Stimulated activated CD8-positive, alpha-beta memory T cell treated with anti-CD3 and anti-CD28 coated beads, Interleukin-15, amount 100 ng/mL, for 1 hour (primary cell): ENCODE data around the gene AQP9.

Experiments
- DNase-seq: peaks from one replicate; pipeline ENCODE4 v3.0.0-alpha.2; 2020; ENCODE audit warnings: low read depth

Gene AQP9

DNA sequence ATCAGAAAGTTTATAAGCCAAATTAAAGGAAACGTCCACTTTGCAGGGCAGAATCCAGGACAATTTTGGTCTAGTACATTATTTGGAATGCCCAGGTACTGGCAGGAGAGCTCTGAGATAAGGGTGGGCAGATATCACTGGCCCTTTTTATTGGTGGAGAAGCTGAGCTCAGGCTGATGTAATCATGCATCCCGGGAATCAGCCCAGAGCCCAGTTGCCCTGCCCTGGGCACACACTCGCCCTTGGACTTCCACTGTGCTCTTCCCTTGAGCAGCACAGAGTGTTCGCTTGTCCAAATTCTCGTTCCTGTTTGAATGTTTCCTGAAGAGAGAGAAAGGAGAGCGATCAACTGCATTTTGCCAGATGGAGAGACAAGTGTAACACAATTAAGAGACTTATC, 3.7 kb downstream of the AQP9 start:
- no peak for DNase-seq

DNA sequence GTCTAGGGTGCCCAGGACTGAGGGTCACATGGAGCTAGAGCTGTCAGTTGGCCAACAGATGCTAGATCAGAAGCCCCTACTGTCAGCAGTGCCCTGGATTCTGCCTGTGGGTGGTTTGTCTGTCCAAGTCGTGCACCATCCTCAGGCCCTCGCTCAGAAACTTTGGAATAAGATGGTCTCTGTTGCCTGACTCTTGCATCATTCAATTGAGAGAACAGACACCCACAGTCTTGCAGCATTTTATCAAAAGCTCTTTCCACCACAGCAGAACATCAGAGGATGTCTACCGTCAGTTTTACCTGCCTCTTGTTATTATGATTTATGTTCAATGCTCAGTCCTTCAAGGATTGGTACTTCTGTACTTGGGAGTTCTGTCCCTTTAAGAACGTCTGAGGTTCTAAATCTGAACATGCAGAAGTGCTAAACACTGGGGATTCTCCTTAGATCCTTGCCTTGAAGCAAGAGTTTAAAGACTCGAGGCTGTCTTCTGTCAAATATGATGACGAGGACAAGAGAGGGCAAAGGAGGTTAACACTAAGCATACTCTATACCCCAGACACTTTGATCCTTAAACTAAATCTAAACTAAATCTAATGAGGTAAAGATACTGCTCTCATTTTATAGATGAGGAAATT, 4.8 kb downstream of the AQP9 start:
- no peak for DNase-seq

DNA sequence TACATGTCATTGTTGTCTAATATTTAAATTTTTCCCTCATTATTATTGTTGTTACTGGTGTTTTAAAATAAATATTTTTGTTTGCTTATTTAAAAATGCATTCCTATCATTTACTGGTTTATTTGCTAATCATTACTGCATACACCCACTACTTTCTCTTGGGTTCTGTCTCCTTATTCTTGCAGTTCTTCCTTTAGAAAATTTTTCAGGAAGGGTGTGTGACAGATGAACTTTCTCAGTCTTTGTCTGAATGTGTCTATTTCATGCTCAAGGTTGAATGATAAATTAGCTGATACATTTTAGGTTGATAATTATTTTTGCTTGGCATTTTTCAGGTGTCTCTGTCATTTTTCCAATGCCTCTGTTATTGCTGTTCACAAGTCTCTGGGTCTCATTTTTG, 7.4 kb downstream of the AQP9 start:
- DNase-seq: no peak

DNA sequence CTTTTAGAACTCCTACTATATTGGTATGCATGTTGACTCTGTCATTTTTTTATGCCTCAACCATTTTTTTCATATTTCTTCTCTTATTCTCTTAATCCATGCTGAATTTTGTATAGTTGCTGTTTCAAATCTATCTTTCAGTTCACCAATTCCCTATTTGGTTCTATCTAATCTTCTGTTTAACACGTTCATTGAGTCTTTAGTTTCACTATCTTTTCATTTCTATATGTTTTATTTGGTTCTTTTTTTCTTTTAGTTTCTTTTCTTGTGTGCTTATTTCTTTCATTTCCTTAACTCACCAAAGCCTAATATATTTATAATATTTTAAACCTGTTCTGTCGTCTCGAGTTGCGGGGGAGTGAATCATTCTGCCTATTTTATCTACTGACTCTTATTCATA, 8.0 kb downstream of the AQP9 start:
- DNase-seq: no peak

DNA sequence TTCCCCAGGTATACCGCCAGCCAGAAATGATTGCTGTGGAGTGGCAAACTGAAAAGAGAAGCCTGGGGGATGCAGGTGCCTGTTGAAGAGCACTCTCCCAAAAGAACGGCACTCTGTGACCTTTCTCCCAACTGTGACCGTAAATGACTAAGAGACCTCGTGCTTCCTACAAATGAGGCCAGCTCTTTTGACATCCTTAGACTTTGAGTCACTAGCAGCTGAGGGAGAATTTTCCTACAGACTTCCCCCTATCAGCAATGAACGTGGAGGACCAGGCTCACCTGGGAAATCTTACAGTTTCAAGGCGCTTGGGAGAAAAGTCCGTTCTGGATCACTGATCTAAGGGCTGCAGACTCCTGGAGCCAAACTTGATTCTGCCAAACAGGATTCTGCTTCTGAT, 8.6 kb downstream of the AQP9 start:
- DNase-seq: no peak

DNA sequence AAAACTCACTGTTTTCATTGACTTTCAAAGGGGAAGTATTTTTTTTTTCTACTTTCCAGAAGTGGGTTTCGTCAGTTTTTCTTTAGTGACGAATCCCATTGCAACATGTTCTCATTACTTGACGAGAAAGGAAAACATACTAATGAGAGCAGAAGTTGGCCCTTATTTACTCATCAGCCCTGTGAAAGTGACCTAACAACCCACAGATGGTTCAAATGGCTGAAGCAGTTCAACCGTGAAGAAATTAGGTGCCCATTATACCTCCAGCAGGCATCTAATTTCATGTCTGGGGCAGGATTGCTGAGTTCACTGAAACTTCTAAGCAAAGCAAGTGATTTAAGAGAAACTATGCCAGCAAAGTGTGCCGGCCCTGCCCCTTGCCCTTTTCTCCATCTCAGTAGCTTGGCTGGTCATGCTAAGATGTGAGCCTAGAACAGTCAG, 9.0 kb downstream of the AQP9 start:
- no peak for DNase-seq

DNA sequence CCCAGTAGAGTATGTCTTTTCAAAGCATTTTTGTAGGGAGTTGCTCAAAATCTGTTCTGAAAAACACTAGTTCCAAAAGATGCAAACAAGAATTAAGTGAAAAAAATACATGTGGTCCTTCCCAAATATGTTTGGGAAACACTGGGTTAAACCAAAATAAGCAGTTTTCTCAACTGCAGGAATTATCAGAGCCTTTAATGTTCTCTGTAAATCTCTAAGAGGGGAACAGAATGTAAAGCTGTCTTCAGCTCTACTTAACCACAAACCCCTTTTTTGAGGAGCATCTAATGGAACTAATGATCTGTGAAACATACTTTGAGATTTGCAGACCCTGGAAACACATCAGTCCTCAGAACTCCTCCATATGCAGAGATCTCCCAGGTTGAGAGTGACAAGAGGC, 9.9 kb downstream of the AQP9 start:
- DNase-seq: no peak

DNA sequence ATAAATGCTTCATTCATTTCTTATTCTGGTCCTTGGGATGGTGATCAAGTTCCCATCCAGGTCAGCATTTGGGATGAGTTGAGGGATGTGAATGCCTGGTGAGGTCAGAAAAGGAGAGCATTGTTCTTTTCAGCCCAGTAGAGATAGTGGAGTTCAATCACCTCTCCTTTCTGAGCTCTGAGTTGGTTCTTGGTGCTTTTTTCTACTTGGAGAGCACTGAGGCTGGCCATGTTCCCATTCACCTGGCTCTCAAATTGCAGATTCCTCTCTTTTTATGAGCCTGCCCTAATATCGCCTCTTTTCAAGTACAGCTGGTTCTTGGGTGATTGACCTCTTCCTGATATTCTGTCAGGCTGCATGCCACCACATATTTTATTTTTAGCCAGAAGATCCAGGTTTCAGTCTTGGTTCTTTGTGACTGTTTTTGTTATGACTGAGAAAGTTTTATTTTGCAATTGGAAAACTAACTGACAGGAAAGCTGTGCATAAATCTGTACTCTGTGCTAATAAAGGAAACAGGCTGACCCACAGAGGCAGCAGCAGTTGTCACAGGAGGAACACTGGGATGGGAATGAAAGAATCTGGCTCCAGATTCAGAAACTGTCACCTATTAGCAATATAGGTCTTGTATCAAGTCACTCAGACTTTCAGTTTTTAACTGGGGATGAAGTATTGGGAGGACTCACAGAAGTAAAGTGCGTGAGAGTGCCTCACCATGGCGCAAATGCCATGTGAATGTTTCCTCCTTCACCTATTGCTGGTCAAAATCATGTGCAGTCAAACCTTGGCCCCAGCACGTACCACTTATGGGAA, 10.7 kb downstream of the AQP9 start:
- DNase-seq: no peak

DNA sequence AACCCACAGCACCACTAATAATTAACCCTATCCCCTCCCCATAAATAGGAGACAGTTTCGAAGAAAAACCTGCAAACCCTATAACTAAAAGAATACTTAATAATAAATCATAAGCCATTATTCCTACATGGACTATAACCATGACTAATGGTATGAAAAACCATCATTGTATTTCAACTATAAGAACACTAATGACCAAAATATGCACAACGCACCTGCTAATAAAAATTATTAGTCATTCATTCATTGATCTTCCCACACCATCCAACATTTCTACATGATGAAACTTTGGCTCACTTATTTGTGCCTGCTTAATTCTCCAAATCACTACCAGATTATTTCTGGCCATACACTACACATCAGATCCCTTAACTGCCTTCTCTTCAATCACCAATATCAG, 16.6 kb downstream of the AQP9 start:
- DNase-seq: no peak

DNA sequence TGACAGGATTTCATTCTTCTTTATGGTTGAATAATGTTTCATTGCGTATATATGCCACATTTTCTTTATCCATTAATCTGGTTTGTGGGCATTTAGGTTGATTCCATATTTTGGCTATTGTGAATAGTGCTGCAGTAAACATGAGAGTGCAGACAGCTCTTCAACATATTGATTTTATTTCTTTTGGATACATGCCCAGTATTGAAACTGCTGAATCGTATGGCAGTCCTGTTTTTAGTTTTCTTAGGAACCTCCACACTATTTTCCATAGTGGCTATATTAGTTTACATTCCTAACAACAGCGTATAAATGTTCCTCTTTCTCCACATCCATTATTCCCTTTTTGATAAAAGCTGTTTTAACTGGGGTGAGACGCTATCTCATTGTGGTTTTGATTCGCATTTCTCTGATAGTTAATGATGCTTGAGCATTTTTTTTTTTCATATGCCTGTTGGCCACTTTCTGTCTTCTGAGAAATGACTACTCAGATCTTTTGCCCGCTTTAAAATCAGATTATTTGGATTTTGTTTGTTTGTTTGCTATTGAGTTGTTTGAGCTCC, 21.7 kb downstream of the AQP9 start:
- DNase-seq: no peak

DNA sequence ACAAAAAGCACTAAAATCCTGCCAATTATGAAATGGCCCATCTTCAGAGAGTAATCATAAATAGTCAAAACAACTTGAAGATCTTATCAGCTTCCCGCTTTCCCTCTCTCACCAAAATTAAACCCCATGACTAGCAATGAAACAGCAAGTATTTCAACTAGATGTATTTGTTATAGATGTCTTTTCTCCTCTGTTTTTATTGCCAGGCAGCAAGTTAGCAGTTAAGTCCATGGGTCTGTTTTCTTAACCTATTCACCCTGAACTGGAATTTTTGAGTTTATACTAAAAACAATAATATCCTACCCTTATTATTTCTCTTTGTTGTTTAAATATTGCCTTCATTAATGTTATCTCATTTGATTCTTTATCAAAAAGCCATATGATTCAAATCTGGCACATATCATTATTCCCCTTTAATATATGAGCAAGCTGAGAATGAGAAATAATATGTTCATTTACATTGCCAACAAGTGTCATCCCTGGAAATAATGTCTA, 23.3 kb downstream of the AQP9 start:
- DNase-seq: no peak

DNA sequence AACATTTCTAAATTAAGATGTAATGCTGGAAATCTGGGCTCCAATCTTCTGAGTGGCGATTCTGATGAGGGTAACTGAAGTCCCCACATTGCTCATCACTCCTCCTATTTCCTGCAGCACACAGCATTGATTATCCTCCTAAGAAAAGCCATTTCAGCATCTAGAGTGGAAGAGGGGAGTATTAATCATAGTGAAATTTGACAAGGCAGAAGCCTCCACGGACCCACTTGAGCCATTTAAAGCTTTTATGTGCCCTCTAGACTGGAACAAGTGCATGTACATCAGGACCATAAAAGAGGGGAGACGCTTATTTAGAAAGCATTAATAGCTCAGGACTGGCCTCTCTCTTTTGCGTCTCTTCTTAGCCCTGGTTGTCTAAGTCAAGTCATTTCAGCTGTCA, 25.8 kb downstream of the AQP9 start:
- DNase-seq: no peak

DNA sequence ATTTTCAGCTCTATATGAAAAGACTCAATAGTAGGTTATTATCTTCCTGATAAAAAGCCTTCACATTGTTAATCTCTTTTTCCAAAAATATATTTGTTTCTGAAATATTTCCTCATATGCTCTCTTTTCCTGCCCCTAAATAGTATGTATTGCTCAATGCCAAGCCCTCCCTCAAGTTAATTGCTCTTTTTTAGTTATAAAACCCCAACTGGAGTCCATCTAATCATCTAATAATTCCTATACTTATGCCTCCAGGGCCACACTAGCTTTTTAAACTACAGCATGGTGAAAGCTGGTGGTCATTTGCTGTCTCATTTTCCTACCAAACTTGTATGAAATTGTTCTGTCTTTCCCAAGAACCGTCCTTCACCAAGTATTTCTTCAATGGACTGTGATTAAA, 26.7 kb downstream of the AQP9 start:
- DNase-seq: no peak

DNA sequence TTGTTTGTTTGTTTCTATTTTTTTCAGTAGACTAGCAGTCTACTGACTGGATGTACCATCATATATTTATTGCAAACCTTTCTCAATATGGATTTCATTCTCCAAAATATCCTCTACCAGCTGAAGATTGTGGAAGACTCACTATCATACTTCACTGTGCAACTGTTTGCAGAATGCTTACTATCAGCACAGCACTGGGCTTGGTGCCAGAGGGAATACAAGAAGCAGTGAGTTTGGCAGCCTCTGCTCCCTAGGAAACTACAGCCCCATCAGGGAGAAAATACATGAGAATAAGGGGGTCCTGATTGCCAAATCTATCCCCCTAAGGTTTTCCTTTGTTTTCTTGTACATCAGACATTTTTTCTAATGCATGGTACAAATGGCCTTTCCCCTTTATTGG, 27.5 kb downstream of the AQP9 start:
- DNase-seq: no peak

DNA sequence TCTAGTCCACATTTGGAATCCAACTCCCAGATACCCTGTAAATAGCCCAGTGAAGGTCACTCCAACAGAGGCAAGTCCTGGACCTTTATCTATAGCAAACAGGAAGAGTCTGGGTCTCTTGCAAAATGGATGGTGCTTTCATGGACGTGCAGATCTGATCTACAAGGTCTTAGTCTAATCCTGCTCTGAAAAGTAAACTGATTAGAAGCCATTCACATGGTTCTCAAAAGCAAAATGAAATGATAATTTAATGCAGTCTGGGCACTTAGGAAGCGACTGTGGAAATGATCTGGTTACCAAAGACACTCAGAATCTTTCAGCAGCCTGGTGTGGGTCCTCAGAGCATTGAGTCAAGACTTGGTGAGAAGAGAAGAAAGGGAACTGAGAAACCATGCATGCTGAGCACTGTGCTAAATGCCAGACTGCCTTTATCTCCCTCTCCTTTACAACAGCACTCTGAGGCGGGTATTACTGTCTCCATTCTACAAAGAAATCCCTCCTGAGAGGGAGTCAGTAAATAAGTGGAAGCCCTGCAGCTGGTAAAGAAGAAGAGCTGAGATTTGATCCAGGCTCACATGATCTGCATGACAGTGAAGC, 29.0 kb downstream of the AQP9 start:
- DNase-seq: no peak

DNA sequence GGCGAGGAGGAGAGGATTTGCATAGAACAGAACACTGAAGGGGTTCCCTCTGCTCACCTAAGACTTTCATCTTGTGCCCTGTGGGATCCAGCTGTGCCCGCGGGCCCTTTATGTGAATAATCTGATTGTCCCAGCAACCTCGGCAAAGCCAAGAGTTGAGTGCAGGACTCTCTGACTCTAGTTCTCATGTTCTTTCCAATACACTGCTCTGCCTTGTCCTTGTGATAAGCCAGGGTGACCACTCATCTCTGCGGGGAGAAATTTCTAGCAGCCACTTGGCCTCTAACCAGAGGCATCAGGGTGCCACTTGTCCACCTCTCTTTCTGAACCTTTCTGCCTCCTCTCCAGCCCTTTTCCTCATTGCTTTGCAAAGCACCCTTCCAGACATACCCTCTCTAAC, 31.8 kb downstream of the AQP9 start:
- DNase-seq: no peak

DNA sequence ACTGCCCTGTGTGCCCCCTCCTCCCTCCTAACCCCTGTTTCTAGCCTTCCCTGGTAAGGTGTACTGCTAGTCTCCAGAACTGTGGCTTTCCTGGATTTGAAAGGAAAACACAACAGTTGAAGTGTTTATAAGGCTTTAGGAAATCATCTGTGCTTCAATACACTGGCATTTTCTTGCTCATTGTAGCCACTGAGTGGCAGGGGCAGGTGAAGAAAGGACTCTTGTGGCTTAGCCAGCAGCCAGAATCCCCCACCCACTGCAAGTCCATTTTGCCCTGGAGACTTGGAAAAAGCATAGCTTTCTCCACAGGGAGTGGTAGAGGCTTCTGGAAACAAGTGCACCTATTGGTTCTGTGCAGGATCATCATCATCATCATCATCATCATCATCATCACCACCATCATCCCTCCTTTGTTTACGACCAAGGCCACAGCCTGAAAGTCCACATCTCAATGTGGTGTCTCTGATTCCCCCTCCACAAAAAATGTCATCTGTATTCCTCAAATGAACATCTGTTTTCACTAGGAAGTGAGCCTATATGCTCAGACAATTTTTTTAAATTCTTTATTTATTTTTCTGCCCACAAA, 33.4 kb downstream of the AQP9 start:
- no peak for DNase-seq

DNA sequence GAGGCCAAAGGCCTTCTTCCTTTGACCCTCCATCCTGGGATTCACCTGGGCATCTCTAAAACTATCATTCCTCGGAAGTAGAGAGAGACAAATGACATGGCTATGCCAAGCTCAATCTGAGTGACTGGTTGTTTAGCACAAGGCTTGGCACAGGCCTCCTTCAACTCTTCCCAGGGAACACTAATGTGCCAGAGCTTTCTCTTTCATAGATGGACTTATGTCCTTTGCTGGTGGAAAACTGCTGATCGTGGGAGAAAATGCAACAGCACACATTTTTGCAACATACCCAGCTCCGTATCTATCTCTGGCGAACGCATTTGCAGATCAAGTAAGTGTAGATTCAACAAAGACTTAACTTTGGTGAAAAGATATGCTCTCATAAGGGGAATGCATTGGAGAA, 36.5 kb downstream of the AQP9 start:
- DNase-seq: no peak

DNA sequence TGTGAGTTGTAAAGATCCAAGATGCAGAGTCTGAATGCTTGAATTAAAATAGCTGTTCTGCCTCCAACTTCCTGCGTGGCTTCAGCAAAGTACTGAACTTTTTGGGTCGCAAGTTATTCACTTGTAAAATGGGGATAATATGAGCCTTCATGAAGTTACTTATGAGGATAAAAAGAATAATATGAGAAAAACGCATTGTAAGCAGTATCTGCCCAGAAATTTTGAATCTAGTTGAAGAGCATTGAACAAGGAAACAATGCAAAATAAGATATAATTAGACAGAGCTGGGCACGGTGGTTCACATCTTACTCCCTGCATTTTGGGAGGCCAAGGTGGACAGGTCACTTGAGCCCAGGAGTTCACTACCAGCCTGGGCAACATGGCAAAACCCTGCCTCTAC, 37.8 kb downstream of the AQP9 start:
- DNase-seq: no peak

DNA sequence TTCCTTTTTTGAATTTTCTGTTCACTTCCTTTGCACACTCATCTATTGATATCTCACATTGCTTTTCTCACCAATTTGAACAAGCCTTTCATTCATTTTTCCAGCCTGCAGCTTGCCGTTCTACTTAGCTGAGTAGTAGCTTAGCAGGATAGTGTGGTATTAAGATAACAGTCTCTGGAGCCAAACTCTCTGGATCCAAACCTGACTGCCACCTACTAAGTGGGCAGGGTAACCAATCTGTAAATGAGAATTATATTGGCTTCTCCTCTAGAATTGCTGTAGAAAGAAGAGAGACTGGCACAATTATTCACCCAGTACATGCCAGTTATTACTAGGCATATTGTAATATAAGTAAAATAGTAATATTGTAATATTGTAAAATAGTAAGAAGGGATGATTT, 40.5 kb downstream of the AQP9 start:
- no peak for DNase-seq

DNA sequence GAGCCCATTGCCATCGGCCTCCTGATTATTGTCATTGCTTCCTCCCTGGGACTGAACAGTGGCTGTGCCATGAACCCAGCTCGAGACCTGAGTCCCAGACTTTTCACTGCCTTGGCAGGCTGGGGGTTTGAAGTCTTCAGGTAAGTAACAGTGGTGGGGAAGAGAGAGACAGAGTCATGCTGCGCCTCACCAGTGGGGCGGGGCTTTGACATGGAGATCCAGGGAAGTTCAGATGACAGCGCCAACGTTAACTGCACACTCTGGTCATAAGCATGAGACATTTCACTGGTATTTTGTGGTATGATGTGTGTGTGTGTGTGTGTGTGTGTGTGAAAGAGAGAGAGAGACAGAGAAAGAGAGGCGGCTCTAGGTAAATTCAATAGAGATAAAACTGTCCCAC, 41.0 kb downstream of the AQP9 start:
- DNase-seq: no peak

DNA sequence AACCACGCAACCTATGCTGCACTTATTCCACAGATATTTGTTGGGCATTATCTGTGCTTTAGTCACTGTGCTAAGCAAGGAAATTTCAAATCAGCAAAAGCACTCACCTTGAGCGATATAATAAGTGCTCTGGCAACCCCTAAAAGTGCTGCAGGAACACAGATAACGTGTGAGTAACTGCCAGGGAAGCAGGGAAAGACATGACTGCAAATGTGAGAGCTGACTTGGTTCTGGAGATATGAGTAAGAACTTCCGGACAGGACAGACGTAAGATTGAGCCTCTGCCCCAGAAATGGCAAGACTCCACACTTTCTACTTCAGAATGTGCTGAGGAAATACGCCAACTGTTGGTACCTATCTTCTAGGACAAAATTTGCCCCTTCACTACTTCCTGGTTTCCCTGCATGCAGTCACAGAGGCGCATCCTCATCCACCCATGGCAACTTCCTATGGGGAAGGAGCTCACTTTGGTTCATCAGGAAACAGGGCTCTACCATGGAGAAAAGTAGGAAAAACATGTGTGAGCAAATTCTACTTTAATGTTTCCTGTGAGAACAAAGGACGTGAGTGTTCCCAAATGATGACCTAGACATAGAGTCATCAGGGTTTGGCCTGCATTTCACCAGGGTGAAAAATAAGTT, 41.7 kb downstream of the AQP9 start:
- DNase-seq: no peak
